ENCODE data around the gene SNTB2. TPM values are rescaled to one million over a fixed set of nuclear protein-coding genes. Genes with fewer than 3 reads are reported as not detected.

SNTB2 gene
- total and polyA plus RNA-seq, 2 donors (not counting 3 experiments of a cell fraction or from before 2014, with no cell fraction given), result 24.9 to 73.7 TPM

- H3K27ac ChIP-seq (ENCODE audit: insufficient read depth, low read depth, low read length), result no peak overlapping the region
- H3K79me2 ChIP-seq (ENCODE audit: control insufficient read depth, insufficient read depth, low read length), result peaks cover 22% of the 10 kb centered on the region
- H3K36me3 ChIP-seq (ENCODE audit: control insufficient read depth in 2 of 2, extremely low read depth in 1 of 2, insufficient read depth in 2 of 2, low read length in 2 of 2), result peaks cover 25 to 31% of the 10 kb centered on the region in 2 experiments
- no peaks in the 10 kb centered on the region for H4K20me1 ChIP-seq (replicated peaks; ENCODE audit: control insufficient read depth, extremely low read depth, insufficient read depth, low read length)
- H3K9me1 ChIP-seq (replicated peaks; ENCODE audit: control insufficient read depth, extremely low read depth, insufficient read depth, low read length), result no peaks in the 10 kb centered on the region
- no peaks in the 10 kb centered on the region for H3K27me3 ChIP-seq (ENCODE audit: control insufficient read depth in 2 of 2, insufficient read depth in 2 of 2, low read length in 2 of 2)
- dilution Hi-C loops (cut with MboI; ENCODE audit: extremely low pct_ligation_motif_present, low sequenced_read_pairs) (no loop called here), intact Hi-C loops (cut with micrococcal nuclease) (no loop called here)
- CTCF ChIA-PET, result no interaction called here
- H2AFZ ChIP-seq (ENCODE audit: low read depth, low read length), result no peak overlapping the region
- H3K4me1 ChIP-seq (ENCODE audit: control insufficient read depth, extremely low read depth, insufficient read depth, low read length), result no peaks in the 10 kb centered on the region
- no peaks in the 10 kb centered on the region for H3K9me3 ChIP-seq (replicated peaks; ENCODE audit: control insufficient read depth, insufficient read depth, low read length)
- DNase-seq (ENCODE audit: low read depth, low spot score) (no peak), FAIRE-seq (no peak)
- no peak overlapping the region for H3K9ac ChIP-seq (replicated peaks; ENCODE audit: extremely low read depth, insufficient read depth, low read length)
- no peak for TF ChIP-seq MAX (IDR thresholded peaks at IDR 0.05; ENCODE audit: insufficient read depth, insufficient read length)
- no peak for TF ChIP-seq CTCF (IDR thresholded peaks at IDR 0.05; ENCODE audit: extremely low read depth in 1 of 2, insufficient read depth in 1 of 2, low read depth in 1 of 2, low read length in 2 of 2)
- no peak for TF ChIP-seq FOS (IDR thresholded peaks at IDR 0.05; ENCODE audit: borderline replicate concordance, insufficient read depth, low read length)
- H3K4me3 ChIP-seq (replicated peaks in 1 of 3; ENCODE audit: insufficient read depth in 1 of 3, low read depth in 1 of 3, low read length in 3 of 3), result no peak overlapping the region
- no TSS peak for BruUV-seq (replicated peaks)
- POLR2A ChIA-PET, result no interaction called here
- no peak overlapping the region for H3K4me2 ChIP-seq (ENCODE audit: insufficient read depth, low read length)
Measured at GRCh38 chr16:69141014-69141413, 46.0 kb upstream of the SNTB2 start.

GRCh38 chr16:69141936-69142335 is 45.0 kb upstream of the SNTB2 start:
- TF ChIP-seq CTCF (IDR thresholded peaks at IDR 0.05; ENCODE audit: extremely low read depth in 1 of 2, insufficient read depth in 1 of 2, low read depth in 1 of 2, low read length in 2 of 2) (no peak), JUN (IDR thresholded peaks at IDR 0.05; ENCODE audit: borderline replicate concordance, insufficient read depth, insufficient read length, low read depth) (no peak), POLR2AphosphoS5 (IDR thresholded peaks at IDR 0.05; ENCODE audit: insufficient read depth, low read depth, low read length) (no peak), MAX (IDR thresholded peaks at IDR 0.05; ENCODE audit: insufficient read depth, insufficient read length) (no peak), MYC (IDR thresholded peaks at IDR 0.05; ENCODE audit: low read depth, low read length) (no peak), GATA2 (IDR thresholded peaks at IDR 0.05; ENCODE audit: insufficient read depth, insufficient read length, low read depth, low read length) (no peak), FOS (IDR thresholded peaks at IDR 0.05; ENCODE audit: borderline replicate concordance, insufficient read depth, low read length) (no peak)
- no peaks in the 10 kb centered on the region for H4K20me1 ChIP-seq (replicated peaks; ENCODE audit: control insufficient read depth, extremely low read depth, insufficient read depth, low read length)
- H3K79me2 ChIP-seq (ENCODE audit: control insufficient read depth, insufficient read depth, low read length), result peaks cover 15% of the 10 kb centered on the region
- H3K4me3 ChIP-seq (replicated peaks in 1 of 3; ENCODE audit: insufficient read depth in 1 of 3, low read depth in 1 of 3, low read length in 3 of 3), result no peak overlapping the region
- H3K27ac ChIP-seq (ENCODE audit: insufficient read depth, low read depth, low read length), result no peak overlapping the region
- dilution Hi-C loops (cut with MboI; ENCODE audit: extremely low pct_ligation_motif_present, low sequenced_read_pairs) (no loop called here), intact Hi-C loops (cut with micrococcal nuclease) (no loop called here)
- H2AFZ ChIP-seq (ENCODE audit: low read depth, low read length), result no peak overlapping the region
- H3K4me2 ChIP-seq (ENCODE audit: insufficient read depth, low read length), result no peak overlapping the region
- POLR2A ChIA-PET, result no interaction called here
- no peaks in the 10 kb centered on the region for H3K9me3 ChIP-seq (replicated peaks; ENCODE audit: control insufficient read depth, insufficient read depth, low read length)
- H3K27me3 ChIP-seq (ENCODE audit: control insufficient read depth in 2 of 2, insufficient read depth in 2 of 2, low read length in 2 of 2), result no peaks in the 10 kb centered on the region
- CTCF ChIA-PET, result no interaction called here
- H3K9ac ChIP-seq (replicated peaks; ENCODE audit: extremely low read depth, insufficient read depth, low read length), result no peak overlapping the region
- DNase-seq (ENCODE audit: low read depth, low spot score), result no peak
- H3K9me1 ChIP-seq (replicated peaks; ENCODE audit: control insufficient read depth, extremely low read depth, insufficient read depth, low read length), result no peaks in the 10 kb centered on the region
- no TSS peak for BruUV-seq (replicated peaks)
- H3K36me3 ChIP-seq (ENCODE audit: control insufficient read depth in 2 of 2, extremely low read depth in 1 of 2, insufficient read depth in 2 of 2, low read length in 2 of 2), result peaks cover 23 to 31% of the 10 kb centered on the region in 2 experiments
- no peak for FAIRE-seq
- no peaks in the 10 kb centered on the region for H3K4me1 ChIP-seq (ENCODE audit: control insufficient read depth, extremely low read depth, insufficient read depth, low read length)

Data from endothelial cell of umbilical vein (primary cell).